ENCODE results near the gene SHC1.

SHC1 gene

GRCh38 chr1:154974808-154975408, 4.4 kb upstream of the SHC1 start:
- in situ Hi-C loops (cut with HindIII; ENCODE audit: low sequenced_read_pairs): no loop called here

GRCh38 chr1:154974102-154974807, 3.7 kb upstream of the SHC1 start, which contains the start of gene CKS1B:
Gene CKS1B, plus strand, starts transcription at chr1:154974681. Its CDS starts 65 bp downstream, at chr1:154974746.
- in situ Hi-C loops (cut with HindIII; ENCODE audit: low sequenced_read_pairs): no loop called here

- in situ Hi-C loops (cut with HindIII; ENCODE audit: low sequenced_read_pairs): no loop called here
Observed at GRCh38 chr1:154973344-154974101, 3.0 kb upstream of the SHC1 start.

- in situ Hi-C loops (cut with HindIII; ENCODE audit: low sequenced_read_pairs): no loop called here
Observed at GRCh38 chr1:154972517-154973343, 2.2 kb upstream of the SHC1 start.

GRCh38 chr1:154972213-154972516, 1.6 kb upstream of the SHC1 start:
- in situ Hi-C loops (cut with HindIII; ENCODE audit: low sequenced_read_pairs): no loop called here

- in situ Hi-C loops (cut with HindIII; ENCODE audit: low sequenced_read_pairs): no loop called here
Observed at GRCh38 chr1:154971341-154971998, 923 bp upstream of the SHC1 start.

- in situ Hi-C loops (cut with HindIII; ENCODE audit: low sequenced_read_pairs): no loop called here
Observed at GRCh38 chr1:154969860-154970452, 591 bp downstream of the SHC1 start.

GRCh38 chr1:154969246-154969645, 1.3 kb downstream of the SHC1 start:
- in situ Hi-C loops (cut with HindIII; ENCODE audit: low sequenced_read_pairs): no loop called here

GRCh38 chr1:154968731-154969130, 1.8 kb downstream of the SHC1 start:
- in situ Hi-C loops (cut with HindIII; ENCODE audit: low sequenced_read_pairs): no loop called here

GRCh38 chr1:154967331-154967950, 3.1 kb downstream of the SHC1 start:
- in situ Hi-C loops (cut with HindIII; ENCODE audit: low sequenced_read_pairs): no loop called here

GRCh38 chr1:154966111-154966510, 4.4 kb downstream of the SHC1 start:
- in situ Hi-C loops (cut with HindIII; ENCODE audit: low sequenced_read_pairs): no loop called here

- in situ Hi-C loops (cut with HindIII; ENCODE audit: low sequenced_read_pairs): no loop called here
Observed at GRCh38 chr1:154964359-154964758, 6.2 kb downstream of the SHC1 start.

- in situ Hi-C loops (cut with HindIII; ENCODE audit: low sequenced_read_pairs): no loop called here
Observed at GRCh38 chr1:154963643-154964042, 6.9 kb downstream of the SHC1 start.

GRCh38 chr1:154962795-154963330, 7.7 kb downstream of the SHC1 start:
- in situ Hi-C loops (cut with HindIII; ENCODE audit: low sequenced_read_pairs): no loop called here

- in situ Hi-C loops (cut with HindIII; ENCODE audit: low sequenced_read_pairs): no loop called here
Observed at GRCh38 chr1:154962156-154962749, 8.3 kb downstream of the SHC1 start.

GRCh38 chr1:154961207-154962155, 9.1 kb downstream of the SHC1 start, which contains the start of gene PYGO2:
Gene PYGO2, minus strand, starts transcription at chr1:154961782. Its CDS starts 206 bp downstream, at chr1:154961576.
- in situ Hi-C loops (cut with HindIII; ENCODE audit: low sequenced_read_pairs): no loop called here

- in situ Hi-C loops (cut with HindIII; ENCODE audit: low sequenced_read_pairs): no loop called here
Observed at GRCh38 chr1:154960446-154961136, 10.0 kb downstream of the SHC1 start.

Data from DLD1 (cell line).